ENCODE results near the gene ERFL.

The ERFL gene

GRCh38 chr19:41861116-41861768 lies 67.0 kb downstream of the ERFL start:
- H3K27ac ChIP-seq (replicated peaks) = peak overlapping the region; percentile 92
- peak; percentile 5; the same call in 1 of the 2 replicates for TF ChIP-seq SPI1 (IDR thresholded peaks at IDR 0.05; ENCODE audit: borderline replicate concordance, low read depth)
- TF ChIP-seq POLR2AphosphoS5 (IDR thresholded peaks at IDR 0.05; ENCODE audit: low read depth) = no peak; the same call in 1 of the 2 replicates
- peak; percentile 55 to 58 for DNase-seq (ENCODE audit: low read depth in 1 of 2, low spot score in 1 of 2)
- no peaks in the 10 kb centered on the region for H3K27me3 ChIP-seq (ENCODE audit: insufficient read depth, poor library complexity, severe bottlenecking)
- peak overlapping the region; percentile 87 for H3K4me3 ChIP-seq (replicated peaks; ENCODE audit: insufficient read depth, low read length)

GRCh38 chr19:41860419-41861115 lies 67.7 kb downstream of the ERFL start:
- Histone ChIP-seq H3K27me3 (ENCODE audit: insufficient read depth, poor library complexity, severe bottlenecking) (no peaks in the 10 kb centered on the region), H3K27ac (replicated peaks) (peak overlapping the region; percentile 92), H3K4me3 (replicated peaks; ENCODE audit: insufficient read depth, low read length) (peak overlapping the region; percentile 87)
- no peak for TF ChIP-seq REST (IDR thresholded peaks at IDR 0.05; ENCODE audit: insufficient replicate concordance, low read depth)
- peak in 1 of 2 experiments; percentile 65 for DNase-seq (ENCODE audit: low read depth in 1 of 2, low spot score in 1 of 2)

GRCh38 chr19:41859618-41860418 lies 68.4 kb downstream of the ERFL start, which contains the start of gene RPS19:
RPS19 (plus strand) TSS chr19:41860255; CDS start chr19:41860775, 520 bp downstream.
- TF ChIP-seq CTCF (IDR thresholded peaks at IDR 0.05; ENCODE audit: insufficient read depth, low read length) (peak; percentile 44), POLR2AphosphoS5 (IDR thresholded peaks at IDR 0.05; ENCODE audit: low read depth) (peak; percentile 94), REST (IDR thresholded peaks at IDR 0.05; ENCODE audit: insufficient replicate concordance, low read depth) (peak; percentile 61), GABPA (IDR thresholded peaks at IDR 0.05; ENCODE audit: low read depth) (peak; percentile 87), SPI1 (IDR thresholded peaks at IDR 0.05; ENCODE audit: borderline replicate concordance, low read depth) (peak; percentile 91)
- Histone ChIP-seq H3K4me3 (replicated peaks; ENCODE audit: insufficient read depth, low read length) (peak within 1 kb of the TSS; percentile 87), H3K27me3 (ENCODE audit: insufficient read depth, poor library complexity, severe bottlenecking) (no peaks in the 10 kb centered on the region), H3K27ac (replicated peaks) (peak within 1 kb of the TSS; percentile 92)
- peak; percentile 98 to 99 for DNase-seq (ENCODE audit: low read depth in 1 of 2, low spot score in 1 of 2)

GRCh38 chr19:41859213-41859617 lies 69.0 kb downstream of the ERFL start:
- H3K27me3 ChIP-seq (ENCODE audit: insufficient read depth, poor library complexity, severe bottlenecking) = no peaks in the 10 kb centered on the region
- H3K27ac ChIP-seq (replicated peaks) = peak overlapping the region; percentile 92
- H3K4me3 ChIP-seq (replicated peaks; ENCODE audit: insufficient read depth, low read length) = peak overlapping the region; percentile 17
- no peak for DNase-seq (ENCODE audit: low read depth in 1 of 2, low spot score in 1 of 2)
- no peak for TF ChIP-seq GABPA (IDR thresholded peaks at IDR 0.05; ENCODE audit: low read depth)
- no peak for TF ChIP-seq CTCF (IDR thresholded peaks at IDR 0.05; ENCODE audit: insufficient read depth, low read length)
- no peak for TF ChIP-seq POLR2AphosphoS5 (IDR thresholded peaks at IDR 0.05; ENCODE audit: low read depth)
- no peak for TF ChIP-seq REST (IDR thresholded peaks at IDR 0.05; ENCODE audit: insufficient replicate concordance, low read depth)
- TF ChIP-seq SPI1 (IDR thresholded peaks at IDR 0.05; ENCODE audit: borderline replicate concordance, low read depth) = no peak
